NCI-H128 (cell line): ENCODE results near the gene PRKD1.
"Not testable (repeated sequence)": the region's sequence is repeated elsewhere in the genome, so short reads cannot be mapped to it uniquely, and the experiment has no call there.

Source experiments
- DNase-seq: peaks from one replicate; lab custom pipeline; 2025; ENCODE audit not compliant: unreplicated experiment; lab: John Stamatoyannopoulos, UW

The PRKD1 gene

DNA sequence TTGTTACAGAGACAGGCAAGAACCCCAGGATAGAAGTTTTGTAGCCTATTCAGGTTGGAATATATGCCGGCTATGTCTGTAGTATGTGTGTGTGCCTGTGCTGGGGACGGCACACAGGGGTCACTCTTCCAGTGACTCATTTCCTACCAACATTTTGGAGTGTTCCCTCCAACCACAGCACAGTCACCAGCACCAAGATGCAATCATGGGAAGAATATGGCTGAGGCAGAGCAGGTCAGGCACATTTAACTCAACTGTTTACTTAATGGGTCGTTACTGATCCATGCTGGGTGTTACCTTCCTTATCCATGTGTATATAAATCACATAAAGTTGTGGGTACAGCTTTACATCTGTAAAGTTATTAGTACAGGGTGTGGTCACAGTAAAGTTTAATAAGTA, 178.3 kb downstream of the PRKD1 start:
- DNase-seq = no peak

DNA sequence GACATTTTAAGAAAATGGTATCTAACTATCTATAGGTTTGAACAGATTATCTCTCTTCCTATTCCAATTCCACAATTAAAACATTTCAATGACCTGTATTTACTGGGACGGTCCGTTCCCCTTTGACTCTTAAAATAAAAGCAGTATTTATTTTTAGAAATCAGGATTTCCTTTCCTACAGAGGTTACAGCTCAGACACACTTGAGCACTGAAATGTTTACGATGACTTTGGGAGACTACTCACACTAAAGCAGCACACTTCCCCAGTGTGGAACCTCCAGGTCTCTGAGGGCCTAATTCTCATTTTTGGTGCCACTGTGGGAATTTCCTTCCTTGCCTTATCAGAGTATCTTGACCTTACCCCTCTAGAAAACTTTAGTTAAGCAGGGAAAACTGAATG, 181.8 kb downstream of the PRKD1 start:
- DNase-seq = no peak

DNA sequence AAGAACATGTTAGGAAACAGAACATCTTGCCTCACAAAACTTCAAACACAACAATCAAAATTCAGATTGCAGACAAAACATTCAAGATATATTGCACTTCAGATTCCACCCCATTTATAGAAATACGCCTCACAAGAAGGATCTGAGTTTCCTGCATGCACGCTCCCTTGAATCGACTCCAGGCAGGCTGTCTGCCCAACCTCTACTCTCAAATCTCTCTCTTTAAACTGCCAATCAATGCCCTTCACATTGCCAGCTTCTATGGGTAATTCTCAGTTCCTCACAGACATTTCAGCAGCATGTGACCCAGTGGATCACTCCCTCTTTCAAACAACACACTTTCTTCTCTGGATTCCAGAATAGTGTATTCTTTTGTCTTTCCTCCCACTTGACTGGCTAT, 184.1 kb downstream of the PRKD1 start:
- DNase-seq = no peak

DNA sequence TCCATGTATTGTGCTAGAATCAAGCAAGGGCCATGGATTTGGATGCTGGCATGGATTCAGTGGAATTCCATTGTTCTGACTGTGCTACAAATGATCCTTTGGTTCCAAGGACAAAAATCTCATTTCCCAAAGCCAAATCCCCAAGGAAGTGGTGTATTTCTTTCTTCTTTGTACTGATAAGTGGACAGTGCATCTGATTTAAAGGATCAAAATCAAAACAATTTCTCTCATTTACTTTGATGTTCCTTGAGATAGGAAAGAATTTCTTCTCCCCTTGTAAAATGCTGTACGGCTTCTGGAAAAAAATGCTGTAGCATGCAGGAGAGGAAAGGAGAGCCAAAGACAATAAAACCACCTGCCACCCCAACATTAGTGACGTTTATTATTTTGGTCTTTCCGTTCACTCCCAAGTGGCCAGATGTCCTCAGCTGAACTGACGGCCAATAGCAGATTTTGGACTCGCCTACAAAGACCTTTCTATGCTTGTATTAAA, 185.7 kb downstream of the PRKD1 start:
- no peak for DNase-seq

DNA sequence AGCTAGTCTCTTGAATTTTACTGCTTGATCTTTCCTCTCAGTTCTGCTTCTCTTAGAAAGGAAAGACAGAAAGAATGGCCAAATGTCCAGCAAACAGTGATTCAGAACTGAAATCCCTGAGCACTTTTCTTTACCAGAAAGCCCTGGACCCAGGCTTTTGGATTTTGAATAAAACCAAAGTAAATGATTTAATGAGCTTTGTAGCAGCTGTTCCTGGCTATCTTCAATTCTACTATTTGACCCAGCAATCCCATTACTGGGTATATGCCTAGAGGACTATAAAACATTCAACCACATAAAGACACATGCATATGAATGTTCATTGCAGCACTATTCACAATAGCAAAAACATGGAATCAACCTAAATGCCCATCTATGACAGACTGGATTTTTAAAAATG, 187.2 kb downstream of the PRKD1 start:
- no peak for DNase-seq

DNA sequence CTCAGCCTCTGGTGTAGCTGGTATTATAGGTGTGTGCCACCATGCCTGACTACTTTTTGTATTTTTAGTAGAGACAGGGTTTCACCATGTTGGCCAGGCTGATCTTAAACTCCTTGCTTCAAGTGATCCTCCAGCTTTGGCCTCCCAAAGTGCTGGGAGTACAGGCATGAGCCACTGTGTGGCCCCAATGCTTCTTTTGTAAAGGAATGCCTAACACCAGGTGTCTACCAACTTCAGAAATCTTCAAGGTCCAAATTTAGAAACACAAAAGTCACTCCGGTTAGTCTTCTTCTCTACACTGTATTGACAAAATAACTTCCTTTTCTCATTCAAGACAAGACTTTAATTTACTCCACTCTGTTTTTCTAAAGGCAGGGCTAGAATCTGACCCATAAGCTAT, 188.7 kb downstream of the PRKD1 start:
- no peak for DNase-seq

DNA sequence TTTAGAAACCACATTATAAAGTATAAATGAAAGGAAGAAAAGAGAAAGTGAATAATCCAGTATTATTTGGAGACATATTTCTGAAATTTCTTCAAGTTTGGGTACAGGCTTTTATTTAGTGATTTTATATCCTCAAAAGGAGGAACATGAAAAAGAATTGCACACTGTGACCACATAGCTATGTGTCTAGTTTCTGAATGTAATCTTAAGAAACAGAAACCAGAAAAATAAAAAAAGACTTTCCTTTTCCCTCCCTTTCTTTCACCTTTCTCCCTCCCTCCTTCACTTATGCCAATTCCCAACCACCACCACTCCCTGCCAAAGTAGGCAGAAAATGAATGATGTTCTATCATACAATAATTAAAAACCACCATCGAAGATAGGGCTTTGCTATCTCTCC, 189.6 kb downstream of the PRKD1 start:
- DNase-seq = no peak

DNA sequence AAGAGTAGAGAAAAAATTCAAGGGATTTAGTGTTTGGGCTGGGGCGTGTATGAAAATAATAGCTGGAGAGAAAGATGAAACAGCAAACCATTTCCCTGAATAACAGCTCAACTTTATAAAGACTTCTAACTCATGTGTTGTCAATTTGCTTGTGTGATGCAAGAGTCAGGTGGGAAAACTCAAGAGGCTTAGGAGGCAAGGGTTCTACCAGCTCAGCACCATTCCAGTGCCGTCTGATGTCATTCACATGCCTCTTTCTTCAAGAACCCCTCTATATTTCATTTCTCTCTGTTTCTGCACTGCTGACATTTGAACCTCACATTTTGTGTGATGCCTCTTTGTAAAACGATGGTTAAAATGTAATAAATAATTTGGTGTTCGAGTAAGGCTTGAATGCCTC, 192.2 kb downstream of the PRKD1 start:
- DNase-seq = no peak

DNA sequence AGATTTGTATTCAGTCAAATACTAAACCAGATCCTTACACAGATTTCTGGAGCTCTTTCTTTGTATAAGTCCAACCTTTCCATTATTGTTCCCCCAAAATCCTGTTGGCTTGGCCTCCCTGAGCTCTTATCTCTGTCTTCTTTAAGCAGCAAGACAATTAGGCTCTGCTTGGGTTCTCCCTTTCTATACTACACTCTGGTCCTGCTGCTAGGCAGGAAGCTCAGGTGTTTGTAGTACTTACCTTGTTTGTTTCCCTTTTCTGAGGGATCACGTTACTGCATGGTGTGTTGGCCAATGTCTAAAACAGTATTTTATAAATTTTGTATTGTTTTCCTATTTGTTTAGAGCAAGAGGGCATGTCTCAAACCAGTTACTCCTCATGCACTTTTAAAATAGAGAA, 192.9 kb downstream of the PRKD1 start:
- peak; percentile 5 for DNase-seq

DNA sequence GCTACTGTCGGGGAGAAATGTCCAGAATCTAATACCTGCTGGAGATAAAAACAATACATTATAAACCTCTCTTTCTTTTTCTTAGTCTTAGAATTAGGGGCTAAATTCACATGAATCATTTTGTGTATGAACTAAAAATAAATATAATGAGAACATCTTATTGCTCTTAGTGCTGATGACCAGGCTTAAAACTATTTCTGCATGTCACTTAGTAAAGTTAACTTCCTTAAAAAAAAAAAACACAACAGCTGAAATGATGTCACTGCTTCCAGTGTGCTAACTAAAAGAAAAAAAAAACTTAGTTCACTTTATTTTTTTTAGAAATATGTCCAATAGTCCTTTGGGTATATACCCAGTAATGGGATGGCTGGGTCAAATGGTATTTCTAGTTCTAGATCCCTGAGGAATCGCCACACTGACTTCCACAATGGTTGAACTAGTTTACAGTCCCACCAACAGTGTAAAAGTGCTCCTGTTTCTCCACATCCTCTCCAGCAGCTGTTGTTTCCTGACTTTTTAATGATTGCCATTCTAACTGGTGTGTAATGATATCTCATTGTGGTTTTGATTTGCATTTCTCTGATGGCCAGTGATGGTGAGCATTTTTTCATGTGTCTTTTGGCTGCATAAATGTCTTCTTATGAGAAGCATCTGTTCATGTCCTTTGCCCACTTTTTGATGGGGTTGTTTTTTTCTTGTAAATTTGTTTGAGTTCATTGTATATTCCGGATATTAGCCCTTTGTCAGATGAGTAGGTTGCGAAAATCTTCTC, 200.9 kb downstream of the PRKD1 start:
- not testable (repeated sequence) for DNase-seq

DNA sequence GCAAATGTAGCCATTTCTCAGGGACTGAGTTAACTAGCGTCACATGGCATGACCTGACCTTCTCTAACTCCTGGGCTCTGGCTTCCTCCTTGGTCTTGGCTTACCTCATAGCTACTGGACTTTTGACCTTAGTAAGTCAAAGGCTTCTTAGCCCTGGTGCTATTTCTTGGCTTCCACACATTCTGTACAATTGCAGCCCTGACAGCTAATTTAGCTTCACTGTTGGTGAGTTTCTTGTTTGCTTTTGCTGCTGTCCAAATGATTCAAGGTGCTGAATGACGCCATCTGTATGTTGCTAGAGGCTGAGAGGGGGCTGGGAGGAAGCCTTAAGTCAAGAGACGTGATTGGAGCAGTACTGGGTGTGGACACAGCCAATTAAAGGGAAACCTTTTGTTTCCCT, 202.7 kb downstream of the PRKD1 start:
- no peak for DNase-seq

DNA sequence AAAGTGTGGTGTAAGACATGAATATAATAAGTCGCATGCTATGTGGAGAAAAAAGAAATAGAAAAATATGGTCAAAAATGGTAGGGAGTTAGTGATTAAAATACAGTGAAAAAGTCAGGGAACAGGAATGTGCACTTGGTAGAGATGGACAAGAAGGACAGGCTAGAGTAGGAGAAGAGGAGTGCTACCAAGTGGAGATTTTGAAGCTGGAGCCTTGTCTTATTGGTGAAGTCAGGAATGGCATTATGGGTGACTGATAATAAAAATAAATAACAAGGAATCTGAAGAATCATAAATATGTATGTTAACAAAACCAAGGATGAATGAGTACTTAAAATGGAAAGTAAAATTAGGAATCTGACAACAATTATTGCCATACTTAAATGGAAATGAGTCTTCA, 204.8 kb downstream of the PRKD1 start:
- no peak for DNase-seq

DNA sequence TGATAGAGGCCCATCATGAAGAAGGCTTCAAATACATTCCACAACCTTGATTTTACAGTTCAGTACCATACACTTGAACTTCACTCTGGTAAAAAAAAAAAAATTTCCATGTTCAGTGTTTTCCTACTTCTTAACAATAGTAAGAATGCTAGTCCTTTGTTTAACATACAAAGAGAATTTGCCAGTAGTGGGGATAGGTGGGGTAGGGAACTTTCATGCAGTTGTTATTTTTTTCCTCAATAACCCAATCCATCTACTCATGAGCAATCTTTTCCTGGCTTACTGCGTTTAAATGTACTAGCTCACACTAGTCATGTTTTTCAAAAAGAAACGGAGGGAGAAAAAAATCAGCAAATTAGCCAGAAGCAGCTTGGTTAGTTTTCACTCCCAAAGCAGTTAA, 206.1 kb downstream of the PRKD1 start:
- DNase-seq = no peak

DNA sequence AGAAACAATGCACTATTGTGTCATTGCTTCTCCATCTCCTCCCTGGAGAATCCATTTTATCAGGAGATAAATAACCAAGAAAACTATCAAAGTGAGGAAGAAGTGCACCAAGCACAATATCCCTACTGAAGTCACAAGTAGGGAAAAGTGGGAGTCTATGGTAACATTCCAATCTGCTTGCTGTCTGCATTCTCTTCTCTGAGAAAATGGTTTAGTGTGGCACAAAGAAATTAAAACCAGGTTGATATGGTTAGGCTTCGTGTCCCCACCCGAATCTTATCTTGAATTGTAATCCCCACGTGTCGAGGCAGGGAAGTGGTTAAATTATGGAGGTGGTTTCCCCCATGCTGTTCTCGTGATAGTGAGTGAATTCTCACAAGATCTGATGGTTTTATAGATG, 209.7 kb downstream of the PRKD1 start:
- no peak for DNase-seq

DNA sequence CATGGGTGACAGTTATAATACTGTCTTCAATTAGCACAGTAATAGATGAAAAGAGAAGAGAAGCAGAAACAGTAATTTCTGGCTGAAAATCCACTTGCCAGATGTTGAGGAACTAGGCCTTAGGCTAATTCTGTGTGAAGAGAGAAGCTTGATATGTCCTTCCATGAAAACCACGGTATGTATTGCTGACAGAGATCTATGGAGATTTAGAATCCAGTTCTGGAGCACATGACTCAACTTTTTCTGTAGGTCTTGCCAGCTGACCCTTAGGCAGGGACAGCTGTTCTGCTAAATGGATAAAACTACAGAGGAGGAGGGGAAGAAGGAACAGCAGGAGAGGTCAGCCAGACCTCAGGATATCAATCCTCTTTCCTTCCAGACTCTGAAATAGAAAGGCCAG, 211.5 kb downstream of the PRKD1 start:
- DNase-seq = no peak

DNA sequence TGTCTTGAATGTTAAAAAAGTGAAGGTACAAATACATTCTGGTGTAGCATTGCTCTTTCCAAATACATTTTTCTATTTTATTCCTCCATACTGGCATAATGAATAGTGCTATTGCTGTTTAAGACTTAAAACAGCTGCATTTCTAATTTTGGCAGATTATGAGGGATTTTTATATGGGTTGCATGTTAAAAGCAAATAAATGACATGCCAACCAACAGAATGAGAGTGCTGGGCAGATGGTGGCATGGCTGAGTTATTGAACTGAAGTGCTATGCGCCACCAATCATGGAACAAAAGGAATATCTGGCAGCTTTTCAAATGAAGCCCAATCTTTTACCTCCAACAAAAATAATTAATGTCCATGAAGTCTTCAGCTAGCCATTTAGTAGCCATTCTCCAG, 215.0 kb downstream of the PRKD1 start:
- DNase-seq = peak; percentile 25

DNA sequence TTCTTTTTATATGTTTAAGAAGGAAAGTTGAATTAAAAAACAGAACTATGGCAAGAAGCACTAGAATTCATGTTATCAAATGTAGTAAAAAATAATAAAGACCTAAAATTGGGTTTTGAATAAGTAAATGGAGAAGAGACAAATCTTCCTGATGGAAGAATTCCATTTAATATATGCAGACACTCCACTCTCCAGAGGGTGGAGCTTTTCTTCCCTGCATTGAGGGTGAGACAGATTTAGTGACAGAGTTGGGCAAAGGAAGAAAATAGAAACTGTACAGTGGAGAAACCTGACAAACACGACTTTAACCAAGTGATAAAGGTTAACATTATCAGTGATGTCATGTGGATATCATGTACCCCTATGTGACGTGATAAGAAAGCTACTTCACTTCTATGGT, 217.6 kb downstream of the PRKD1 start:
- DNase-seq = no peak

DNA sequence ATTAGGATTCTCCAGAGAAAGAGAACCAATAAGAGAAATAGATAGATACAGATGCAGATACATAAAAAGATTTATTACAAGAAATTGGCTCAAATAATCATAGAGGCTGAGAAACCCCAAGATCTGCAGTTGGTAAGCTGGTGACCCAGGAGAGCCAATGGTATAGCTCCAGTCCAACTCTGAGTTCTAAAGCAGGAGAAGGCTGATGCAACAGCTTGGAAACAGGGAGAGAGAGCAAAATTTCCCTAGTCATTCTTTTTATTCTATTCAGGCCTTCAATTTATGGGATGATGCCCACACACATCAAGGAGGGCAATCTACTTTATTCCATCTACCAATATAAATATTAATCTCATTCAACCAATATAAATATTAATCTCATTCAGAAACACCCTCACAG, 218.2 kb downstream of the PRKD1 start:
- no peak for DNase-seq

DNA sequence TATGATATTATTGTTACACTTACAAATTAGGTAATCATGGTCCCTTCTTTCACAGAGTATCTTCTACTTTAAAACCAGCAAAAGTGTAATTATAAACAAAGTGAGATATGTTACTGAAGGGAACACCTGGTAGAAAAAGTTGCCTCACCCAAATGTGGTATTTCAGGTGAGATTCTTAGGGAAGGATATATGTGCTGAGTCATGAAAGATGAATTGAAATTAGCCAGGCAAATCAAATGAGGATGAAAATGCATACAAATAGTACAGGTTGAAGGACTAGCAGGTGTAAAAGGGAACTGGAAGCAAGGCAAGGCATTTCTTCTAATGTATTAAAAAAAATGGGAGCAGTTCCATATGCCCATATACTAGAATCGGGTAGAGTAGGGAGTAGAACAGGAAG, 220.9 kb downstream of the PRKD1 start:
- no peak for DNase-seq

DNA sequence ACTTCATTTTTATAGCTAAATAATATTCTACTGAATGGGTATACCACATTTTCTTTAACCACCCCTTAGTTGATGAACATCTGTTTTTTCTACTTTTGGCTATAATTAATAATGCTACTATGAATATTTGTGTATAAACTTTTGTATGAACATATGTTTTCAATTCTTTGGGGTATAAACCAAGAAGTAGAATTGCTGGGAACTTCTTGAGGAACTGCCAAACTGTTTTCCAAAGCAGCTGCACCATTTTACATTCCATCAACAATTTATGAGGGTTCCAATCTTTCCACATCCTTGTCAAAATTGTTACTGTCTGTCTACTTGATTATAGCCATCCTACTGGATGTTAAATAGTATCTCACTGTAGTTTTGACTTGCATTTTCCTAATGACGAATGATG, 221.8 kb downstream of the PRKD1 start:
- no peak for DNase-seq

DNA sequence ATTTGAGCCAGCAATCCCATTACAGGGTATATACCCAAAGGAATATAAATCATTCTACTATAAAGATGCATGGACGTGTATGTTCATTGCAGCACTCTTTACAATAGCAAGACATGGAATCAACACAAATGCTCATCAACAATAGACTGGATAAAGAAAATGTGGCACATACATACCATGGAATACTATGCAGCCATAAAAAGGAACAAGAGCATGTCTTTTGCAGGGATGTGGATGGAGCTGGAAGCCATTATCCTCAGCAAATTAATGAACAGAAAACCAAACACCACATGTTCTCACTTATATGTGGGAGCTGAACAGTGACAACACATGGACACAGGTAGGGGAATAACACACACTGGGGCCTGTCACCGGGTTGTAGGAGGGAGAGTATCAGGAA, 238.1 kb downstream of the PRKD1 start:
- not testable (repeated sequence) for DNase-seq

DNA sequence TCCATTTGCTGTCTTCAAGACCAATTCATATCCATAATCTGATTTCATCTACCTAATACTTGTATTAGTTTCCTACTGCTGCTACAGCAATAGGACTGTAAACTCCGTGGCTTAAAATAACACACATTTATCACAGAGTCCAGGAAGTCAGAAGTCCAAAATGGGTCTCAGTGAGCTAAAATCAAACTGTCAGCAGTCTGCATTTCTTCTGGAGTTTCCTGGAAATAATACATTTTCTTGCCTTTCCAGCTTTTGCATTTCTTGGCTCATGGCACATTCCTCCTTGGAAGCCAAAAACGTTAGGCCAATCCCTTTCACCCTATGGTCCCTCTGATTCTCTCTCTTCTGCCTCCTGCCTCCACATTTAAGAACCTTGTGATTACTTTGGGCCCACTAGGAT, 239.8 kb downstream of the PRKD1 start:
- no peak for DNase-seq

DNA sequence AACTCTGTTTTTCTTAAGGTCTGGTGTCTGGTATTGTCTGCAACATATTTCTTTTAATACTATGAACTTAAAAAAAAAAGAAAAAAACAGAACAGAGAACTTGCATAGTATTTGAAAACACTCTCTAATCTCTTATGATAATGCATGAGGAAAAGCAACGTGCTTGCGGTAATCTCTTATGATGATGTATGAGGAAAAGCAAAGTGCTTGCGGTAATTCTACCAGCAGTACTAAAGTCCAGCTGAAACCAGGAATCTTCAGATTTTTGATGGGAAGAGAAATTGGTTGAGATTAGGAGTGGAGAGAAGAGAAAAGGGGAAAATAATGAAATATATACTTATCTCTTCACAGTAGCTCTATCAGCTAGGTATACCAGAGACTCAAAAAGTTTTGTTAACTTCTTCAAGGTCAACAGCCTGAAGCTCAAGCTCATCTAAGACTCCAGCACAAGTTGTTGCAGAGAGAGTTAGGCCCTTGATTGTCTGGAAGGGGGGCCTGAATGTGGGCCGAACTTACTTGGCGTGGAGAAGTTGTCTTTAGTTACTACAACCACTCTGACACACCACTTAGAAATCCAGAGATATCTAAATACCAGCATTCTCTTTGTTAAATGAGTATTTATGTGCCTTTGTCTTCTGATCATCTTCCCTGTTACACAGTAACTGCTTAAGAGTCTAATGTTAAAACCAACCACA, 240.4 kb downstream of the PRKD1 start:
- no peak for DNase-seq
